Esophagus squamous epithelium (tissue), 5 donors: ENCODE results near the gene RPUSD2. TPM values are rescaled to one million over a fixed set of nuclear protein-coding genes. Genes with fewer than 3 reads are reported as not detected.

Experiments
- DNase-seq: peaks from one replicate; lab custom pipeline; 2025; lab: John Stamatoyannopoulos, UW
- H3K27ac ChIP-seq, 4 donors: fragments of 200-600 bp; sonication (generic); one replicate each; pipeline ENCODE4 v1.5.1; 2016 to 2019; ENCODE audit warnings: mild to moderate bottlenecking in 1 of 4
- H3K27me3 ChIP-seq, 4 donors: fragments of 200-600 bp; sonication (generic); 1 replicate in 3 of 4; 2 replicates in 1 of 4; pipeline versions ENCODE4 v1.5.1 to v1.6.0; 2017 to 2021; ENCODE audit warnings: antibody characterized with exemption in 1 of 4
- H3K36me3 ChIP-seq, 3 donors: fragments of 200-600 bp; sonication (generic); one replicate each; pipeline ENCODE4 v1.5.1; 2016 to 2019
- H3K4me1 ChIP-seq, 3 donors: fragments of 200-600 bp; sonication (generic); one replicate each; pipeline ENCODE4 v1.5.1; 2017 to 2019
- H3K4me3 ChIP-seq, 4 donors: fragments of 200-600 bp; sonication (generic); 1 replicate in 3 of 4; 2 replicates in 1 of 4; pipeline ENCODE4 v1.5.1; 2016 to 2019; ENCODE audit warnings: mild to moderate bottlenecking in 2 of 4, moderate library complexity in 1 of 4
- H3K9me3 ChIP-seq, 3 donors: fragments of 200-600 bp; sonication (generic); one replicate each; pipeline ENCODE4 v1.5.1; 2016 to 2019
- CTCF ChIP-seq, 6 experiments: fragments of 450-650 bp in 4 of 6; fragments of 200-600 bp in 2 of 6; sonication (generic) in 2 of 6; IDR thresholded peaks; one replicate each; pipeline ENCODE4 v1.5.1; 2016 to 2019; ENCODE audit warnings: antibody characterized with exemption in 6 of 6, mild to moderate bottlenecking in 4 of 6, moderate library complexity in 4 of 6
- POLR2A ChIP-seq, 4 donors: fragments of 450-650 bp; IDR thresholded peaks; one replicate each; pipeline ENCODE4 v1.6.1; 2017; ENCODE audit warnings: antibody characterized with exemption in 4 of 4, mild to moderate bottlenecking in 4 of 4, moderate library complexity in 3 of 4
- WGBS, 2 donors: methylation state at CpG; one replicate each; pipeline ENCODE4 v1.1.5; 2018; 5-methylcytosine and 5-hydroxymethylcytosine counted together
- intact Hi-C: fragments of 100-400 bp; cut with DNase I; formaldehyde crosslinking; loops from one replicate; pipeline ENCODE4 v1.15.0; 2022
- total RNA-seq, 4 donors: library from RNA; depleted of rRNA; stranded (reverse); fragments of >200 nt; gene quantifications; one replicate each; pipeline ENCODE4 v1.1.0, GENCODE V29; 2016
- donor health status: DM: yes; HTN: yes; CAD: no.

Gene RPUSD2
- total RNA-seq, 4 donors from 2014 or later, result 4.3 to 10.3 (median 6.7) TPM

GRCh38 chr15:40543631-40544294 is 25.3 kb upstream of the RPUSD2 start:
- Histone ChIP-seq H3K36me3 (peaks cover 0 to 24% (median 4%) of the 10 kb centered on the region in 3 donors), H3K27ac (no peak overlapping the region), H3K4me1 (no peaks in the 10 kb centered on the region), H3K9me3 (no peaks in the 10 kb centered on the region), H3K27me3 (no peaks in the 10 kb centered on the region), H3K4me3 (no peak overlapping the region)
- intact Hi-C loops, result no loop called here
- no peak for DNase-seq
- WGBS, 2 donors, result 72 to 78% methylated on average over 5 of the region's 5 CpGs
- TF ChIP-seq CTCF (IDR thresholded peaks at IDR 0.05) (no peak), POLR2A (IDR thresholded peaks at IDR 0.05) (no peak)

GRCh38 chr15:40545457-40545856 is 23.6 kb upstream of the RPUSD2 start:
- intact Hi-C loops, result no loop called here
- H3K36me3 ChIP-seq, result peaks cover 0 to 39% (median 4%) of the 10 kb centered on the region in 3 donors
- TF ChIP-seq CTCF (IDR thresholded peaks at IDR 0.05) (no peak), POLR2A (IDR thresholded peaks at IDR 0.05) (no peak)
- WGBS, 2 donors, result 63 to 75% methylated on average over 1 of the region's 1 CpG
- no peaks in the 10 kb centered on the region for H3K9me3 ChIP-seq
- no peak for DNase-seq
- H3K4me1 ChIP-seq, result no peaks in the 10 kb centered on the region
- no peak overlapping the region for H3K4me3 ChIP-seq
- no peaks in the 10 kb centered on the region for H3K27me3 ChIP-seq
- H3K27ac ChIP-seq, result no peak overlapping the region

GRCh38 chr15:40548610-40549009 is 20.5 kb upstream of the RPUSD2 start:
- Histone ChIP-seq H3K27me3 (no peaks in the 10 kb centered on the region), H3K36me3 (peaks cover 0 to 68% (median 4%) of the 10 kb centered on the region in 3 donors), H3K4me3 (no peak overlapping the region), H3K9me3 (no peaks in the 10 kb centered on the region), H3K27ac (no peak overlapping the region), H3K4me1 (no peaks in the 10 kb centered on the region)
- intact Hi-C loops, result no loop called here
- no peak for DNase-seq
- TF ChIP-seq POLR2A (IDR thresholded peaks at IDR 0.05) (no peak), CTCF (IDR thresholded peaks at IDR 0.05) (no peak)
- WGBS, 2 donors, result 95 to 100% methylated on average over 2 of the region's 2 CpGs

- no peak overlapping the region for H3K4me3 ChIP-seq
- no peak for DNase-seq
- peaks cover 0 to 81% (median 4%) of the 10 kb centered on the region in 3 donors for H3K36me3 ChIP-seq
- H3K4me1 ChIP-seq, result no peaks in the 10 kb centered on the region
- WGBS, 2 donors, result 66 to 70% methylated on average over 6 to 7 of the region's 9 CpGs
- intact Hi-C loops, result no loop called here
- no peaks in the 10 kb centered on the region for H3K9me3 ChIP-seq
- H3K27me3 ChIP-seq, result no peaks in the 10 kb centered on the region
- TF ChIP-seq POLR2A (IDR thresholded peaks at IDR 0.05), result no peak
- TF ChIP-seq CTCF (IDR thresholded peaks at IDR 0.05), result no peak
- peak overlapping the region in 1 of 4 donors; percentile 22 for H3K27ac ChIP-seq
Observed at GRCh38 chr15:40549894-40550293, 19.2 kb upstream of the RPUSD2 start.

- no peak for TF ChIP-seq POLR2A (IDR thresholded peaks at IDR 0.05)
- TF ChIP-seq CTCF (IDR thresholded peaks at IDR 0.05), result no peak
- H3K36me3 ChIP-seq, result peaks cover 0 to 87% (median 4%) of the 10 kb centered on the region in 3 donors
- 81 to 92% methylated on average over 6 of the region's 6 CpGs for WGBS, 2 donors
- intact Hi-C loops, result no loop called here
- no peaks in the 10 kb centered on the region for H3K4me1 ChIP-seq
- no peaks in the 10 kb centered on the region for H3K9me3 ChIP-seq
- no peaks in the 10 kb centered on the region for H3K27me3 ChIP-seq
- no peak overlapping the region for H3K4me3 ChIP-seq
- no peak overlapping the region for H3K27ac ChIP-seq
- DNase-seq, result no peak
Observed at GRCh38 chr15:40550341-40551037, 18.6 kb upstream of the RPUSD2 start.
